Activated CD8-positive, alpha-beta memory T cell treated with anti-CD3 and anti-CD28 coated beads, Interleukin-2, amount 10 ng/mL, durations not matched to agents 7 days and 5 days (primary cell): ENCODE results near the gene AP4E1. TPM values are rescaled to one million over a fixed set of nuclear protein-coding genes. Genes with fewer than 3 reads are reported as not detected.
"Not testable (repeated sequence)": the region's sequence is repeated elsewhere in the genome, so short reads cannot be mapped to it uniquely, and the experiment has no call there.

Experiments used
- ATAC-seq: fragments of 150-1000 bp; cut with Tn5 transposase; one replicate; pipeline ENCODE4 v1.10.0; 2021; ENCODE audit warnings: moderate library complexity
- CTCF ChIA-PET: fragments of 350-600 bp; sonication (Branson Sonifier 250); formaldehyde crosslinking; loops from one replicate; lab custom pipeline; 2021; ENCODE audit warnings: antibody characterized with exemption; lab: Charles Lee
- DNase-seq: peaks from one replicate; pipeline ENCODE4 v3.0.0-alpha.2; 2020
- H3K27ac Mint-ChIP-seq: one replicate; pipeline ENCODE4 v1.8.0; 2021; ENCODE audit warnings: mild to moderate bottlenecking, mixed read lengths
- H3K27me3 Mint-ChIP-seq: one replicate; pipeline ENCODE4 v1.8.0; 2021; ENCODE audit warnings: mixed read lengths
- H3K36me3 Mint-ChIP-seq: one replicate; pipeline ENCODE4 v1.8.0; 2021; ENCODE audit warnings: mild to moderate bottlenecking, mixed read lengths
- H3K4me1 Mint-ChIP-seq: one replicate; pipeline ENCODE4 v1.8.0; 2021; ENCODE audit warnings: mixed read lengths
- H3K4me3 Mint-ChIP-seq: one replicate; pipeline ENCODE4 v1.8.0; 2021; ENCODE audit warnings: mild to moderate bottlenecking, moderate library complexity, mixed read lengths
- H3K9me3 Mint-ChIP-seq: one replicate; pipeline ENCODE4 v1.8.0; 2022; ENCODE audit warnings: low read depth, mixed read lengths
- total RNA-seq, 2 experiments: library from RNA; stranded (reverse); gene quantifications; one replicate each; pipeline ENCODE4 v1.2.3, GENCODE V29; 2021

AP4E1 gene
- 10 to 100 TPM; 14.7 to 18.4 TPM for total RNA-seq

- H3K27ac Mint-ChIP-seq, result peak within 1 kb of the TSS; percentile 99
- peak within 1 kb of the TSS; percentile 91 for H3K4me3 Mint-ChIP-seq
- H3K36me3 Mint-ChIP-seq, result peaks cover 19% of the 10 kb centered on the region
- H3K27me3 Mint-ChIP-seq, result no peaks in the 10 kb centered on the region
- ATAC-seq (peak; percentile 66), DNase-seq (peak; percentile 95)
- H3K4me1 Mint-ChIP-seq, result peaks cover 33% of the 10 kb centered on the region
- H3K9me3 Mint-ChIP-seq, result no peaks in the 10 kb centered on the region
- CTCF ChIA-PET, result interaction anchor here (0.7 to 4.4 kb wide), 12 partner anchors 11 to 592 kb away, joined by 3 to 29 read pairs (median 4); partner anchors contain the start of gene GABPB1
Measured at GRCh38 chr15:50908209-50909009, at the start of gene AP4E1. Gene AP4E1 (plus strand): TSS chr15:50908683. CDS start chr15:50908779, 96 bp downstream.

GRCh38 chr15:50860824-50861223 is 47.7 kb upstream of the AP4E1 start:
- Mint-ChIP-seq H3K27ac (no peak overlapping the region), H3K36me3 (no peaks in the 10 kb centered on the region), H3K27me3 (peaks cover 9% of the 10 kb centered on the region), H3K4me3 (no peak overlapping the region), H3K9me3 (no peaks in the 10 kb centered on the region), H3K4me1 (no peaks in the 10 kb centered on the region)
- CTCF ChIA-PET, result no interaction called here
- ATAC-seq (no peak), DNase-seq (no peak)

- DNase-seq (no peak), ATAC-seq (no peak)
- CTCF ChIA-PET, result interaction anchor here (1.2 kb wide), 1 partner anchor 14 kb away, joined by 4 read pairs; no protein-coding TSS in a partner anchor
- Mint-ChIP-seq H3K36me3 (no peaks in the 10 kb centered on the region), H3K27me3 (peaks cover 7% of the 10 kb centered on the region), H3K4me1 (no peaks in the 10 kb centered on the region), H3K4me3 (no peak overlapping the region), H3K9me3 (no peaks in the 10 kb centered on the region), H3K27ac (no peak overlapping the region)
Measured at GRCh38 chr15:50862553-50862952, 45.9 kb upstream of the AP4E1 start.

GRCh38 chr15:50864873-50865272 is 43.6 kb upstream of the AP4E1 start:
- no peak for ATAC-seq
- no peaks in the 10 kb centered on the region for H3K36me3 Mint-ChIP-seq
- H3K27me3 Mint-ChIP-seq, result peaks cover 6% of the 10 kb centered on the region
- H3K4me1 Mint-ChIP-seq, result no peaks in the 10 kb centered on the region
- H3K4me3 Mint-ChIP-seq, result no peak overlapping the region
- no peaks in the 10 kb centered on the region for H3K9me3 Mint-ChIP-seq
- no peak overlapping the region for H3K27ac Mint-ChIP-seq
- no peak for DNase-seq
- CTCF ChIA-PET, result no interaction called here

- DNase-seq (no peak), ATAC-seq (no peak)
- no peaks in the 10 kb centered on the region for H3K36me3 Mint-ChIP-seq
- peaks cover 14% of the 10 kb centered on the region for H3K27me3 Mint-ChIP-seq
- H3K4me1 Mint-ChIP-seq, result no peaks in the 10 kb centered on the region
- no peak overlapping the region for H3K4me3 Mint-ChIP-seq
- CTCF ChIA-PET, result no interaction called here
- H3K27ac Mint-ChIP-seq, result no peak overlapping the region
- no peaks in the 10 kb centered on the region for H3K9me3 Mint-ChIP-seq
Measured at GRCh38 chr15:50865515-50866353, 42.7 kb upstream of the AP4E1 start.

- no peaks in the 10 kb centered on the region for H3K36me3 Mint-ChIP-seq
- ATAC-seq, result no peak
- CTCF ChIA-PET, result no interaction called here
- no peaks in the 10 kb centered on the region for H3K9me3 Mint-ChIP-seq
- DNase-seq, result no peak
- H3K4me1 Mint-ChIP-seq, result peaks cover 6% of the 10 kb centered on the region
- no peak overlapping the region for H3K4me3 Mint-ChIP-seq
- no peak overlapping the region for H3K27ac Mint-ChIP-seq
- H3K27me3 Mint-ChIP-seq, result peaks cover 36% of the 10 kb centered on the region
Measured at GRCh38 chr15:50871832-50872231, 36.7 kb upstream of the AP4E1 start.

GRCh38 chr15:50872832-50873426 is 35.6 kb upstream of the AP4E1 start:
- ATAC-seq, result no peak
- CTCF ChIA-PET, result interaction anchor here (1.2 to 1.5 kb wide), 3 partner anchors 33 to 197 kb away, joined by 3 to 5 read pairs (median 3); no protein-coding TSS in a partner anchor
- Mint-ChIP-seq H3K4me3 (no peak overlapping the region), H3K36me3 (no peaks in the 10 kb centered on the region), H3K27me3 (peaks cover 36% of the 10 kb centered on the region), H3K27ac (no peak overlapping the region), H3K9me3 (no peaks in the 10 kb centered on the region), H3K4me1 (peaks cover 15% of the 10 kb centered on the region)
- DNase-seq, result no peak

- CTCF ChIA-PET, result interaction anchor here (1.5 to 3.8 kb wide), 2 partner anchors 12 to 32 kb away, joined by 3 to 23 read pairs; no protein-coding TSS in a partner anchor
- ATAC-seq (peak; percentile 50), DNase-seq (no peak)
- no peaks in the 10 kb centered on the region for H3K9me3 Mint-ChIP-seq
- H3K27ac Mint-ChIP-seq, result peak overlapping the region; percentile 67
- H3K4me1 Mint-ChIP-seq, result peaks cover 25% of the 10 kb centered on the region
- no peaks in the 10 kb centered on the region for H3K36me3 Mint-ChIP-seq
- H3K4me3 Mint-ChIP-seq, result peak overlapping the region; percentile 17
- peaks cover 32% of the 10 kb centered on the region for H3K27me3 Mint-ChIP-seq
Measured at GRCh38 chr15:50873935-50874361, 34.5 kb upstream of the AP4E1 start.

- not testable (repeated sequence) for H3K27ac Mint-ChIP-seq, DNase-seq, H3K4me3 Mint-ChIP-seq, ATAC-seq, H3K9me3 Mint-ChIP-seq, H3K36me3 Mint-ChIP-seq
- peaks cover 37% of the 10 kb centered on the region for H3K4me1 Mint-ChIP-seq
- peaks cover 25% of the 10 kb centered on the region for H3K27me3 Mint-ChIP-seq
- CTCF ChIA-PET, result interaction anchor here (2.8 to 3.8 kb wide), 2 partner anchors 11 to 199 kb away, joined by 11 to 23 read pairs; no protein-coding TSS in a partner anchor
Measured at GRCh38 chr15:50875238-50875637, 33.2 kb upstream of the AP4E1 start.

GRCh38 chr15:50876260-50876988 is 32.1 kb upstream of the AP4E1 start:
- peak overlapping the region; percentile 84 for H3K27ac Mint-ChIP-seq
- H3K36me3 Mint-ChIP-seq, result peaks cover 3% of the 10 kb centered on the region
- H3K4me3 Mint-ChIP-seq, result peak overlapping the region; percentile 67
- peaks cover 17% of the 10 kb centered on the region for H3K27me3 Mint-ChIP-seq
- peaks cover 49% of the 10 kb centered on the region for H3K4me1 Mint-ChIP-seq
- H3K9me3 Mint-ChIP-seq, result no peaks in the 10 kb centered on the region
- ATAC-seq, result no peak
- no peak for DNase-seq
- CTCF ChIA-PET, result interaction anchor here (0.5 to 3.8 kb wide), 19 partner anchors 10 to 291 kb away, joined by 3 to 23 read pairs (median 4); no protein-coding TSS in a partner anchor

GRCh38 chr15:50876989-50877360 is 31.5 kb upstream of the AP4E1 start:
- Mint-ChIP-seq H3K27me3 (peaks cover 12% of the 10 kb centered on the region), H3K36me3 (peaks cover 3% of the 10 kb centered on the region), H3K4me1 (peaks cover 54% of the 10 kb centered on the region), H3K9me3 (no peaks in the 10 kb centered on the region), H3K27ac (peak overlapping the region; percentile 84), H3K4me3 (peak overlapping the region; percentile 67)
- ATAC-seq (peak; percentile 20), DNase-seq (peak; percentile 83)
- CTCF ChIA-PET, result interaction anchor here (0.5 to 3.8 kb wide), 18 partner anchors 9 to 291 kb away, joined by 3 to 23 read pairs (median 4); no protein-coding TSS in a partner anchor

GRCh38 chr15:50879016-50879617 is 29.4 kb upstream of the AP4E1 start:
- ATAC-seq, result peak; percentile 72
- Mint-ChIP-seq H3K9me3 (no peaks in the 10 kb centered on the region), H3K27me3 (no peaks in the 10 kb centered on the region), H3K27ac (peak overlapping the region; percentile 86), H3K4me3 (peak overlapping the region; percentile 36), H3K36me3 (peaks cover 3% of the 10 kb centered on the region), H3K4me1 (peaks cover 68% of the 10 kb centered on the region)
- CTCF ChIA-PET, result interaction anchor here (0.6 to 1.0 kb wide), 4 partner anchors 31 to 203 kb away, joined by 3 read pairs; no protein-coding TSS in a partner anchor
- DNase-seq, result peak; percentile 65
